Measurements from ENCODE around the gene CORO7.

DNA sequence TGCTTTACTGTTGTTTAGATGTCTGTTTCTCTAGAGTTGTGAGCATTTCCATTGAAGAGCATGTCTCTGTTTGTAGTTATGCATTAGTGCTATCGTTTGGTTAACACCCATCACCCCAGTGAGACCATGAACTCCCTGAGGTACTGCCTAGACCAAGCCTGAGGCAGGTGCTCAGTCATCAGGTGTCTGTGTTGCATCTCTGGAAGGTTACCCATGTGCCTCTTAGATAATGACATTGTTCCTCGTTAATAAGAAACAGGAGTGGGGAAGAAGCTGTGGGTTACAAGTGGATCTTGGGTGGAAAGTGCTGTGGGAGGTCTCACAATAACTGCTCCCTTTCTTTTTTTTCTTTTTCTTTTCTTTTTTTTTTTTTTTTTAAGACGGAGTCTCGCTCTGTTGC is 27.6 kb upstream of the CORO7 start:
- TF ChIP-seq EP300 (IDR thresholded peaks at IDR 0.05) (no peak), POLR2A (IDR thresholded peaks at IDR 0.05) (no peak)
- TF ChIP-seq, protein P1, sequence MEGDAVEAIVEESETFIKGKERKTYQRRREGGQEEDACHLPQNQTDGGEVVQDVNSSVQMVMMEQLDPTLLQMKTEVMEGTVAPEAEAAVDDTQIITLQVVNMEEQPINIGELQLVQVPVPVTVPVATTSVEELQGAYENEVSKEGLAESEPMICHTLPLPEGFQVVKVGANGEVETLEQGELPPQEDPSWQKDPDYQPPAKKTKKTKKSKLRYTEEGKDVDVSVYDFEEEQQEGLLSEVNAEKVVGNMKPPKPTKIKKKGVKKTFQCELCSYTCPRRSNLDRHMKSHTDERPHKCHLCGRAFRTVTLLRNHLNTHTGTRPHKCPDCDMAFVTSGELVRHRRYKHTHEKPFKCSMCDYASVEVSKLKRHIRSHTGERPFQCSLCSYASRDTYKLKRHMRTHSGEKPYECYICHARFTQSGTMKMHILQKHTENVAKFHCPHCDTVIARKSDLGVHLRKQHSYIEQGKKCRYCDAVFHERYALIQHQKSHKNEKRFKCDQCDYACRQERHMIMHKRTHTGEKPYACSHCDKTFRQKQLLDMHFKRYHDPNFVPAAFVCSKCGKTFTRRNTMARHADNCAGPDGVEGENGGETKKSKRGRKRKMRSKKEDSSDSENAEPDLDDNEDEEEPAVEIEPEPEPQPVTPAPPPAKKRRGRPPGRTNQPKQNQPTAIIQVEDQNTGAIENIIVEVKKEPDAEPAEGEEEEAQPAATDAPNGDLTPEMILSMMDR (IDR thresholded peaks at IDR 0.05), result no peak

Data from ovary (tissue), 3 donors.